HL-60 (cell line): ENCODE results near the gene SLIT1.

Experiments used
- DNase-seq, 2 experiments: peaks; one replicate each; pipeline ENCODE4 v3.0.0-alpha.2; 2010 to 2020; ENCODE audit warnings: low read depth in 1 of 2, low spot score in 1 of 2
- H3K27ac ChIP-seq: fragments of 250-450 bp; sonication (Bioruptor Pico); replicated peaks from 2 replicates; pipeline ENCODE4 v1.5.1; 2020; ENCODE audit warnings: mild to moderate bottlenecking, moderate library complexity
- H3K27me3 ChIP-seq: fragments of 250-450 bp; sonication (Bioruptor Pico); 2 replicates; pipeline ENCODE4 v1.5.1; 2021; ENCODE audit warnings: mild to moderate bottlenecking, moderate library complexity; ENCODE audit not compliant: insufficient read depth, poor library complexity, severe bottlenecking
- H3K4me3 ChIP-seq: replicated peaks from 2 replicates; pipeline ENCODE4 v1.5.1; 2011; ENCODE audit warnings: mild to moderate bottlenecking, control low read depth, low read length; ENCODE audit not compliant: insufficient read depth
- CTCF ChIP-seq: IDR thresholded peaks from one replicate; pipeline ENCODE4 v1.5.1; 2011; ENCODE audit warnings: low read length, control low read depth, inconsistent platforms; ENCODE audit not compliant: insufficient read depth
- GABPA ChIP-seq: IDR thresholded peaks from 2 replicates; pipeline ENCODE4 v1.6.1; 2012; ENCODE audit warnings: low read depth
- POLR2AphosphoS5 ChIP-seq: IDR thresholded peaks from 2 replicates; pipeline ENCODE4 v1.6.1; 2012; ENCODE audit warnings: low read depth
- REST ChIP-seq: IDR thresholded peaks from 2 replicates; pipeline ENCODE4 v1.6.1; 2012; ENCODE audit warnings: low read depth; ENCODE audit not compliant: insufficient replicate concordance
- SPI1 ChIP-seq: IDR thresholded peaks from 2 replicates; pipeline ENCODE4 v1.6.1; 2012; ENCODE audit warnings: low read depth, mild to moderate bottlenecking, borderline replicate concordance

Gene SLIT1

GRCh38 chr10:97043563-97043855, 142.2 kb downstream of the SLIT1 start:
- no peak for DNase-seq
- TF ChIP-seq GABPA = no peak
- TF ChIP-seq POLR2AphosphoS5 = no peak
- no peak for TF ChIP-seq SPI1
- TF ChIP-seq CTCF = no peak
- no peak for TF ChIP-seq REST
- no peaks in the 10 kb centered on the region for H3K27me3 ChIP-seq
- no peak overlapping the region for H3K27ac ChIP-seq
- H3K4me3 ChIP-seq = no peak overlapping the region

- TF ChIP-seq CTCF = no peak
- no peak for TF ChIP-seq POLR2AphosphoS5
- TF ChIP-seq SPI1 = no peak
- TF ChIP-seq REST = no peak
- TF ChIP-seq GABPA = no peak
- Histone ChIP-seq H3K4me3 (no peak overlapping the region), H3K27ac (no peak overlapping the region), H3K27me3 (no peaks in the 10 kb centered on the region)
- no peak for DNase-seq
Observed at GRCh38 chr10:97042716-97043562, 142.8 kb downstream of the SLIT1 start.

GRCh38 chr10:97042081-97042480, 143.7 kb downstream of the SLIT1 start:
- DNase-seq = no peak
- TF ChIP-seq GABPA = no peak
- no peak for TF ChIP-seq REST
- Histone ChIP-seq H3K27ac (no peak overlapping the region), H3K27me3 (no peaks in the 10 kb centered on the region), H3K4me3 (no peak overlapping the region)
